Measurements from ENCODE around the gene ADARB1.

The ADARB1 gene

GRCh38 chr21:45079351-45079750, 5.0 kb downstream of the ADARB1 start:
- DNase-seq = no peak

GRCh38 chr21:45080232-45080631, 5.9 kb downstream of the ADARB1 start:
- DNase-seq = no peak

- DNase-seq = no peak
Measured at GRCh38 chr21:45080639-45081414, 6.4 kb downstream of the ADARB1 start.

GRCh38 chr21:45081636-45082035, 7.3 kb downstream of the ADARB1 start:
- no peak for DNase-seq

- no peak for DNase-seq
Measured at GRCh38 chr21:45082736-45083135, 8.4 kb downstream of the ADARB1 start.

- no peak for DNase-seq
Measured at GRCh38 chr21:45084121-45084520, 9.7 kb downstream of the ADARB1 start.

- DNase-seq = no peak
Measured at GRCh38 chr21:45084881-45085536, 10.6 kb downstream of the ADARB1 start.

- no peak for DNase-seq
Measured at GRCh38 chr21:45085700-45086099, 11.3 kb downstream of the ADARB1 start.

- no peak for DNase-seq
Measured at GRCh38 chr21:45086337-45086958, 12.1 kb downstream of the ADARB1 start.

- DNase-seq = no peak
Measured at GRCh38 chr21:45087022-45087823, 12.8 kb downstream of the ADARB1 start.

GRCh38 chr21:45088116-45088515, 13.7 kb downstream of the ADARB1 start:
- no peak for DNase-seq

GRCh38 chr21:45088729-45089128, 14.3 kb downstream of the ADARB1 start:
- no peak for DNase-seq

- no peak for DNase-seq
Measured at GRCh38 chr21:45089964-45090363, 15.6 kb downstream of the ADARB1 start.

GRCh38 chr21:45090966-45091365, 16.6 kb downstream of the ADARB1 start:
- DNase-seq = no peak

GRCh38 chr21:45091550-45092322, 17.4 kb downstream of the ADARB1 start:
- DNase-seq = no peak

GRCh38 chr21:45093035-45093532, 18.7 kb downstream of the ADARB1 start:
- DNase-seq = no peak

- no peak for DNase-seq
Measured at GRCh38 chr21:45094412-45094811, 20.0 kb downstream of the ADARB1 start.

GRCh38 chr21:45095505-45095904, 21.1 kb downstream of the ADARB1 start:
- DNase-seq = no peak

- no peak for DNase-seq
Measured at GRCh38 chr21:45096217-45096616, 21.8 kb downstream of the ADARB1 start.

GRCh38 chr21:45097827-45098387, 23.5 kb downstream of the ADARB1 start:
- no peak for DNase-seq

GRCh38 chr21:45098867-45099266, 24.5 kb downstream of the ADARB1 start:
- no peak for DNase-seq

GRCh38 chr21:45099571-45099970, 25.2 kb downstream of the ADARB1 start:
- no peak for DNase-seq

All from NCI-H2227 treated with DMSO at 0.1 percent for 48 hours (cell line).